ENCODE results near the gene DHRS3. TPM values are rescaled to one million over a fixed set of nuclear protein-coding genes. Genes with fewer than 3 reads are reported as not detected.
"Not testable (repeated sequence)": the region's sequence is repeated elsewhere in the genome, so short reads cannot be mapped to it uniquely, and the experiment has no call there.

DHRS3 gene
- polyA plus RNA-seq, 1 donor = 42.0 TPM

GRCh38 chr1:12657060-12657884 lies 39.3 kb upstream of the DHRS3 start:
- DNase-seq = no peak
- 90% methylated on average over 5 of the region's 13 CpGs for WGBS (ENCODE audit: insufficient coverage, low lambda C conversion rate)

GRCh38 chr1:12656575-12656974 lies 38.6 kb upstream of the DHRS3 start:
- H3K27ac ChIP-seq (ENCODE audit: low read length) = no peak overlapping the region
- no peak for DNase-seq
- no peaks in the 10 kb centered on the region for H3K4me1 ChIP-seq (ENCODE audit: control insufficient read depth, insufficient read depth, low read length)
- H3K27me3 ChIP-seq (ENCODE audit: control insufficient read depth, insufficient read depth, low read length) = no peaks in the 10 kb centered on the region
- no peaks in the 10 kb centered on the region for H3K36me3 ChIP-seq (ENCODE audit: control insufficient read depth, insufficient read depth, low read length)
- no peak overlapping the region for H3K4me3 ChIP-seq (ENCODE audit: low read length)
- WGBS (ENCODE audit: insufficient coverage, low lambda C conversion rate) = no CpG with 5 or more reads among the region's 4 CpGs
- H3K9me3 ChIP-seq (ENCODE audit: control insufficient read depth, low read depth, low read length) = no peaks in the 10 kb centered on the region

More at GRCh38 chr1:12657060-12657884, 39.3 kb upstream of the DHRS3 start:
- H3K9me3 ChIP-seq (ENCODE audit: control insufficient read depth, low read depth, low read length) = no peaks in the 10 kb centered on the region
- H3K4me1 ChIP-seq (ENCODE audit: control insufficient read depth, insufficient read depth, low read length) = no peaks in the 10 kb centered on the region
- H3K4me3 ChIP-seq (ENCODE audit: low read length) = no peak overlapping the region
- no peak overlapping the region for H3K27ac ChIP-seq (ENCODE audit: low read length)
- H3K27me3 ChIP-seq (ENCODE audit: control insufficient read depth, insufficient read depth, low read length) = no peaks in the 10 kb centered on the region
- H3K36me3 ChIP-seq (ENCODE audit: control insufficient read depth, insufficient read depth, low read length) = no peaks in the 10 kb centered on the region

- H3K27ac ChIP-seq (ENCODE audit: low read length) = no peak overlapping the region
- no peaks in the 10 kb centered on the region for H3K27me3 ChIP-seq (ENCODE audit: control insufficient read depth, insufficient read depth, low read length)
- no peaks in the 10 kb centered on the region for H3K36me3 ChIP-seq (ENCODE audit: control insufficient read depth, insufficient read depth, low read length)
- H3K4me3 ChIP-seq (ENCODE audit: low read length) = no peak overlapping the region
- no peaks in the 10 kb centered on the region for H3K4me1 ChIP-seq (ENCODE audit: control insufficient read depth, insufficient read depth, low read length)
- no peaks in the 10 kb centered on the region for H3K9me3 ChIP-seq (ENCODE audit: control insufficient read depth, low read depth, low read length)
- WGBS (ENCODE audit: insufficient coverage, low lambda C conversion rate) = no CpG with 5 or more reads among the region's 8 CpGs
- DNase-seq = no peak
Observed at GRCh38 chr1:12654657-12655056, 36.6 kb upstream of the DHRS3 start.

- no peak overlapping the region for H3K4me3 ChIP-seq (ENCODE audit: low read length)
- no peaks in the 10 kb centered on the region for H3K27me3 ChIP-seq (ENCODE audit: control insufficient read depth, insufficient read depth, low read length)
- H3K4me1 ChIP-seq (ENCODE audit: control insufficient read depth, insufficient read depth, low read length) = no peaks in the 10 kb centered on the region
- no peak for DNase-seq
- no peaks in the 10 kb centered on the region for H3K36me3 ChIP-seq (ENCODE audit: control insufficient read depth, insufficient read depth, low read length)
- no peak overlapping the region for H3K27ac ChIP-seq (ENCODE audit: low read length)
- WGBS (ENCODE audit: insufficient coverage, low lambda C conversion rate) = no CpG with 5 or more reads among the region's 4 CpGs
- no peaks in the 10 kb centered on the region for H3K9me3 ChIP-seq (ENCODE audit: control insufficient read depth, low read depth, low read length)
Observed at GRCh38 chr1:12654004-12654567, 36.1 kb upstream of the DHRS3 start.

- no peaks in the 10 kb centered on the region for H3K27me3 ChIP-seq (ENCODE audit: control insufficient read depth, insufficient read depth, low read length)
- H3K4me3 ChIP-seq (ENCODE audit: low read length) = no peak overlapping the region
- H3K27ac ChIP-seq (ENCODE audit: low read length) = no peak overlapping the region
- H3K36me3 ChIP-seq (ENCODE audit: control insufficient read depth, insufficient read depth, low read length) = no peaks in the 10 kb centered on the region
- WGBS (ENCODE audit: insufficient coverage, low lambda C conversion rate) = no CpG with 5 or more reads among the region's 5 CpGs
- no peaks in the 10 kb centered on the region for H3K4me1 ChIP-seq (ENCODE audit: control insufficient read depth, insufficient read depth, low read length)
- no peak for DNase-seq
- H3K9me3 ChIP-seq (ENCODE audit: control insufficient read depth, low read depth, low read length) = no peaks in the 10 kb centered on the region
Observed at GRCh38 chr1:12649971-12650421, 32.0 kb upstream of the DHRS3 start.

GRCh38 chr1:12648741-12649140 lies 30.7 kb upstream of the DHRS3 start:
- 90% methylated on average over 2 of the region's 7 CpGs for WGBS (ENCODE audit: insufficient coverage, low lambda C conversion rate)
- no peak for DNase-seq
- H3K36me3 ChIP-seq (ENCODE audit: control insufficient read depth, insufficient read depth, low read length) = no peaks in the 10 kb centered on the region

GRCh38 chr1:12645401-12645800 lies 27.4 kb upstream of the DHRS3 start:
- H3K4me1 ChIP-seq (ENCODE audit: control insufficient read depth, insufficient read depth, low read length); H3K4me3 ChIP-seq (ENCODE audit: low read length); DNase-seq; H3K27me3 ChIP-seq (ENCODE audit: control insufficient read depth, insufficient read depth, low read length); H3K27ac ChIP-seq (ENCODE audit: low read length); H3K36me3 ChIP-seq (ENCODE audit: control insufficient read depth, insufficient read depth, low read length); H3K9me3 ChIP-seq (ENCODE audit: control insufficient read depth, low read depth, low read length): not testable (repeated sequence)
- no CpG with 5 or more reads among the region's 9 CpGs for WGBS (ENCODE audit: insufficient coverage, low lambda C conversion rate)

More at GRCh38 chr1:12648741-12649140, 30.7 kb upstream of the DHRS3 start:
- H3K27me3 ChIP-seq (ENCODE audit: control insufficient read depth, insufficient read depth, low read length) = no peaks in the 10 kb centered on the region
- no peaks in the 10 kb centered on the region for H3K9me3 ChIP-seq (ENCODE audit: control insufficient read depth, low read depth, low read length)
- H3K4me1 ChIP-seq (ENCODE audit: control insufficient read depth, insufficient read depth, low read length) = no peaks in the 10 kb centered on the region
- no peak overlapping the region for H3K27ac ChIP-seq (ENCODE audit: low read length)
- H3K4me3 ChIP-seq (ENCODE audit: low read length) = no peak overlapping the region

- DNase-seq = no peak
- 100% methylated on average over 2 of the region's 2 CpGs for WGBS (ENCODE audit: insufficient coverage, low lambda C conversion rate)
Observed at GRCh38 chr1:12644829-12645228, 26.8 kb upstream of the DHRS3 start.

GRCh38 chr1:12644237-12644636 lies 26.2 kb upstream of the DHRS3 start:
- Histone ChIP-seq H3K27ac (ENCODE audit: low read length) (no peak overlapping the region), H3K27me3 (ENCODE audit: control insufficient read depth, insufficient read depth, low read length) (no peaks in the 10 kb centered on the region), H3K36me3 (ENCODE audit: control insufficient read depth, insufficient read depth, low read length) (no peaks in the 10 kb centered on the region), H3K4me1 (ENCODE audit: control insufficient read depth, insufficient read depth, low read length) (no peaks in the 10 kb centered on the region), H3K9me3 (ENCODE audit: control insufficient read depth, low read depth, low read length) (peaks cover 7% of the 10 kb centered on the region), H3K4me3 (ENCODE audit: low read length) (no peak overlapping the region)
- no CpG with 5 or more reads among the region's 2 CpGs for WGBS (ENCODE audit: insufficient coverage, low lambda C conversion rate)
- no peak for DNase-seq

More at GRCh38 chr1:12644829-12645228, 26.8 kb upstream of the DHRS3 start:
- Histone ChIP-seq H3K27ac (ENCODE audit: low read length) (no peak overlapping the region), H3K4me1 (ENCODE audit: control insufficient read depth, insufficient read depth, low read length) (no peaks in the 10 kb centered on the region), H3K36me3 (ENCODE audit: control insufficient read depth, insufficient read depth, low read length) (no peaks in the 10 kb centered on the region), H3K27me3 (ENCODE audit: control insufficient read depth, insufficient read depth, low read length) (no peaks in the 10 kb centered on the region), H3K4me3 (ENCODE audit: low read length) (no peak overlapping the region), H3K9me3 (ENCODE audit: control insufficient read depth, low read depth, low read length) (peaks cover 4% of the 10 kb centered on the region)

- Histone ChIP-seq H3K27ac (ENCODE audit: low read length) (no peak within 1 kb of the TSS), H3K27me3 (ENCODE audit: control insufficient read depth, insufficient read depth, low read length) (no peaks in the 10 kb centered on the region), H3K9me3 (ENCODE audit: control insufficient read depth, low read depth, low read length) (peaks cover 7% of the 10 kb centered on the region), H3K36me3 (ENCODE audit: control insufficient read depth, insufficient read depth, low read length) (no peaks in the 10 kb centered on the region), H3K4me3 (ENCODE audit: low read length) (no peak within 1 kb of the TSS), H3K4me1 (ENCODE audit: control insufficient read depth, insufficient read depth, low read length) (no peaks in the 10 kb centered on the region)
- no peak for DNase-seq
- WGBS (ENCODE audit: insufficient coverage, low lambda C conversion rate) = no CpG with 5 or more reads among the region's 7 CpGs
Observed at GRCh38 chr1:12643785-12644184, 25.8 kb upstream of the DHRS3 start, which contains the start of gene AADACL4. TSS of gene AADACL4 (plus strand) at chr1:12644085. CDS start at chr1:12644547, 462 bp downstream.
